GM19025 (cell line): ENCODE data around the gene DNPEP.

Experiments used
- ATAC-seq: cut with Tn5 transposase; IDR thresholded peaks from one replicate; pipeline ENCODE4 v1.9.1; 2021; ENCODE audit warnings: mild to moderate bottlenecking, low read depth, moderate library complexity; ENCODE audit not compliant: unreplicated experiment

DNPEP gene

DNA sequence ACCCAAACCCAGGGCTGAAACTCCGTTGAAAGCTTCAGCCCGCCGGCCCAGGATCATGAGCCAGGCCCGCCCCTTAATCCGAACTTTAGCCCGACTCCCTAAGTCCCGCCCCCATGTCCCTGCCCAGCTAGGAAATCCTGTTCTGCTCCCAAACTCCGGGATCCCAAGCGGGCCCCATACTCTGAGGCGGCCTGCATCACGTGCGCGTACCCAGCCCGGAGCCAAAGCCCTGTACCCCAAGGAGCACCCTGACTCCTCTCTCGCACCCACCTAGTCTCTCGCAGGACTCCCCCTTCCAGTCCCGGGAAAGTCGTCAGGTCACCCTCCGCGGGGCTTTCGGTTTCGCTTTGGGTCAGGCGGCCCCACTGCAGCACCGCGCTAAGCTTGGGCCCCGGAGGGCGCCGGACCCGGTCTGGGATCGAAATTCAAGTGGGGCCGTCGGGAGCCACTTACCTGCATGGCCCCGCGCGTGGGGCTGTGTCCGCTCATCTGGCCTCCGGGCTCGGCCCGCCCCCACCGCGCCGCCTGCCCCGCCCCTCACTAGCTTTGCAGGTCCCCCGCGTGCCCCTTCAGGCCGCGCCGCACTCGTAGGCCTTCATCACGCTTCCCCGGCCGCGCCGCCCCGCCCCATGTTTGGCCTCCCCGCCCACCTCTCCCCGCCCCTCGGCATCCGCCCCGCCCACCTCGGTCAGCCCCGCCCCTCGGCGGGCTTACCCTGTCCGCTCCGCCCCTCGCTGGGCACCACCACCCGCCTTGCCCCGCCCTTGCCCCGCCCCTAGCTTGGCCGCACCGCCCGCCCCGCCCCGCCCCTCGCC is at the start of gene DNPEP:
Gene DNPEP (minus strand): TSS at position 607 of the 815 bp plus-strand sequence. CDS start 118 bp downstream, at position 489.
- peak; percentile 59 for ATAC-seq

DNA sequence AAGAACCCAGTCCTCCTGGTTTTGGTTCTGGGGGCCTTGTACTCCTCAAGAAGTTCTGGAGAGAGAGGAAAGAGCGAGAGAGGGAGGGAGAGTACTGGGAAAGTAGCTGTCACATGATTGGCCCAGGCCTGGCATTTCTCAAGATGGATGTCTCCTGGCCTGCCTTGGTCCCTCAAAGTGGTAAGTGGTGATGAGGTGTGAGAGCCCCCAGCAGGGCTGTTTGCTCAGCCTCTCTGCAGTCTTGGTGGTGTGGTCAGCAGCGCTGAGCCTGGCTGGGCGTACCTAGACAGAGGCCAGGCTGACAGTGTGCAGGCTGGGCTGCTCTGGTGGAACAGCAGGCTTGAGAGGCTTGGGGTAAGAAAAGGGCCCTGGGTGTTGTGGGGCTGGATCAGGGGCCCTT is 49.4 kb upstream of the DNPEP start:
- no peak for ATAC-seq

DNA sequence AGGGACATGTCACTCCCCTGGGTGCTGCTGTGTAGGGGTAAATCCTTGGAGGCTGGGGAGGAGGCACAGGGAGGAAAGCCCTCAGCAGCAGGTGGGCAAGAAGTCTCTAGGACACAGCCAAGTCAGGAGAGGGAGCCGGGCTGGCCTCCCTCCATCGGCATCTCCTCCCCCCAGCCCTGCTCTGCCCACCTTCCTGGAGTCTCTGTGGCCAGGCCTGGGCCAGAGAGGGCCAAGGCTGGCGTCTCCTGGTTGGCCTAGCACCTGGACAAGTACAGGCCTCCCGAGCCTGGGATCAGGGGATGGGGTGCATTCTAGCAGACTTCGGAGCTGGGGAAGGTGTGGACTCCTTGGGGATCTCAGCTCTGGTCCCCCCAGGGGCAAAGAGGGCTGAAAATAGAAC is 48.8 kb upstream of the DNPEP start:
- ATAC-seq, result no peak

DNA sequence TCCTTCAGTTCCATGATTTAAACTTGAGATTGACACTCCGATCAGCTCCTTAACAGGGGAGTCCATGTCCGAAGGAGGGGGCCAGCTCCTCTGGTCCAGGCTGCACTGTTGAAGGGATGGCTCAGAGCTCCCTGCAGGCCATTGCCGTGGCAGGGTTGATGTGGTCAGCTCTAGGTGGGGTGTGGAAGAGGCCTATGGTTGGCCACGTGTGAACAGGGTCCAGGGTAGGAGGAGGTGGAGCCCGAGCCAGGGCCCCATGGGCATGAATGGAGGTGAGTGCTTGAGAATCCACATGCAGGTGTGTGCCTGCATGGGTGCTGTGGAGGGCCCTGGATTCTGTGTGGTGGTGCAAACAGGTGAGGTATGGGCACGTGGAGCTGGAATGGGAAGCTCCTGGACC is 48.0 kb upstream of the DNPEP start:
- no peak for ATAC-seq

DNA sequence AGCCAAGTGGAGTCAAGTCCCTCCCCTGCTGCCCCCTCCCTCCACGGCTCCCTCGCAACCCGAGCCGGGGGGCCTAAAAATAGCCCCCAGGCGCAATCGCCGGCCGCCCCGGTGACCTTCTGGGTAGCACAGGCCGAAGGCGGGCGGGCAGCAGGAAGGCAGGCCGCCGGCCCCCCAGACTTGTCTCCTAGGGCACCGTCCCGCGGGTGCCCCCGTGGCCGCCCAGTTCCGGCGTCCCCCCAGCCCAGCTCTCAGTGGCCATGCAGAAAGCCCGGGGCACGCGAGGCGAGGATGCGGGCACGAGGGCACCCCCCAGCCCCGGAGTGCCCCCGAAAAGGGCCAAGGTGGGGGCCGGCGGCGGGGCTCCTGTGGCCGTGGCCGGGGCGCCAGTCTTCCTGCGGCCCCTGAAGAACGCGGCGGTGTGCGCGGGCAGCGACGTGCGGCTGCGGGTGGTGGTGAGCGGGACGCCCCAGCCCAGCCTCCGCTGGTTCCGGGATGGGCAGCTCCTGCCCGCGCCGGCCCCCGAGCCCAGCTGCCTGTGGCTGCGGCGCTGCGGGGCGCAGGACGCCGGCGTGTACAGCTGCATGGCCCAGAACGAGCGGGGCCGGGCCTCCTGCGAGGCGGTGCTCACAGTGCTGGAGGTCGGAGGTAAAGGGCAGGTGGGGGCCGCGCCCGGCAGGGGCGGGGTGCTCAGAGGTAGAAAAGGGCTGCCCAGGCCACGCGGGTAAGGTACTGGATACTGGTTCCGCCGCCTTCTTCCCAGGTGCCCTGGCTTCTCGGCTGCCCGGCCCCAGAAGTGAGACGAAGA is 47.2 kb upstream of the DNPEP start, which contains the start of gene SPEG:
Gene SPEG (plus strand): TSS at position 126 of the 808 bp plus-strand sequence. CDS start 135 bp downstream, at position 261.
- ATAC-seq, result no peak

DNA sequence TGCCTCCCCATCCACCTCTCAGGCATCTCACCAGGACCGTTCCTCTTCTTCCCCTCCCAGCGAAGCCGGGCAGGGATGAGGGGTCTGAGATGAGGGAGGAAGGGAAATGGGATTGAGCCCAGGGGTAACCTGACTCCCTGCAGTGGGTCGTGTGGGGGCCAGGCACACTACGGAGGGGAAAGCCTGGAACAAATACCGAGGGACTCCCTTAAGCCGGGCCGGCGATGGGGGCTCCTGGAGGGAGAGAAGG is 46.7 kb upstream of the DNPEP start:
- ATAC-seq, result no peak

DNA sequence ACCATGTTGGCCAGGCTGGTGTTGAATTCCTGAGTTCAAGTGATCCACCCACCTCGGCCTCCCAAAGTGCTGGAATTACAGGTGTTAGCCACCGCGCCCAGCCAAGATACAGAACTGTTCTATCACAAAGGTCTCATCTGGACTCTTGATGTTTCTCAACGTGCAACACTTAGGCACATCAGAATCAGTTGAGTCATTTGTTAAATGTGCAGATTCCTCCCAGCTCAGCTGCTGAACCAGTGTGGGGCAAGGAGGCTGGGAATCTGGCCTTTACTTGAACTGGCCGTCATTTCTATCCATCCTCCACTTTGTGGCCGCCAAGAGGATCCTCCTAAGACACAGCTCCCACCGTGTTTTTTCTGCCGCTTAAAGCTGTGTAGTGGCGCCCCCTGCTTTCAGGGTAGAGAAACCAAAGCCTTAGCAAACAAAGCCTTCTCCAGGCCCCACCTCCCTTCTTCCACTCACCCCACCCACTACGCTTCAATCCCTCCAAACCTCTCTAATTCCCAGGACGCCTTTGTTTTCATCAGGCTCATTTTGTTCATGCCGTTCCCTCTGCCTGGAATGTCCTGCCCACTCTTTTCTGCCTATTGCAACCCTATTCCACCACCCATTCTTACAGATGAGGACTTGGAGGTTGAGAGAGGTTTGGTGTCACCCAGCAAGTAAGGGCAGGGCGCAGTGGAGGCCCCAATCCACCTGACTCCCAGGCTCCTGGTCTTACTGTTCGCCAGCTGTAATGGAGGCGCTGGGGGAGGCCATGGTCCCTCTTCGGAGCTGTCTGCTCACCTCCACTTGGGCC is 46.2 kb upstream of the DNPEP start:
- ATAC-seq, result no peak

DNA sequence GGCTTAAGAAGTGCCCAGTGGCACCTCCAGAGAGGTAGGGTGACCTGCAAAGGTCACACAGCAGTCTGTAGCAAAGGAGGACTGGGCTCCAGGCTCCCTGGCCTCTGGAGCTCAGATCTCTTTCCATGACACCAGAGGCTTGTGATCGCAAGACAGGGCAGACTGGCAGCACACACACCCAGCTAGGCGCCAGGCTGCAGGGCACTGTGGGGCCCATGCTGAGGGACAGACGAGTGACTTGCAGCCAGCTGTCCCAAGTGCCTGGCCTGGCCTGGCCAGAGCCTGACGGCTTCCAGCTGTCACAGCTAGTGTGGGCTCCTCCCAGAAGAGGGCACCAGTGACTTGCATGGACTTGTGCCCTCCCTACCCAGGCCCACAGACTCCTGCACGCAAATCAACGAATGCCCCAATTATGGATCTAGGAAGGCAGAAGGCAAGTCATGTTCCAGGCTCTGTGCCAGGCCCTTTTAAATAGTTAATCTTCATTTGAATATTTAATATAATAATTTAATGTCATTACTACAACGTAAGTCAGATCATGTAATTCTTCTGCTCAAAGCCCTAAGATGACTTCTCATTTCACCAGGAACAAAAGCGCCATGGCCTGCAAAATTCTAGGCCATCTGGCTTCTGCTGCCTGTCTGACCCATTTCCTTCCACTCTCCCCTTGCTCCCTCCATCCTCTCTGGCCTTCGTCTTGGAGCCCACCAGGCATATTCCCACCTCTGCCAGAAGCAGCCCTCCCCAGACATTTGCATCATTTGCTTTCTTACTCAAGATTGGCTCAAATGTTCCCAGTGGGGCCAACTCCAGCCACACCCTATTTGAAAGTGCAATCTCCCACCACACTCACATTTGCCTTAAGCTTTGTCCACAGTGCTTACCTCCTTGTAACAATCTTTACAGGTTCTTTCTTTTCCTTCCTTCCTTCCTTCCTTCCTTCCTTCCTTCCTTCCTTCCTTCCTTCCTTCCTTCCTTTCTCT is 43.2 kb upstream of the DNPEP start:
- ATAC-seq, result no peak

DNA sequence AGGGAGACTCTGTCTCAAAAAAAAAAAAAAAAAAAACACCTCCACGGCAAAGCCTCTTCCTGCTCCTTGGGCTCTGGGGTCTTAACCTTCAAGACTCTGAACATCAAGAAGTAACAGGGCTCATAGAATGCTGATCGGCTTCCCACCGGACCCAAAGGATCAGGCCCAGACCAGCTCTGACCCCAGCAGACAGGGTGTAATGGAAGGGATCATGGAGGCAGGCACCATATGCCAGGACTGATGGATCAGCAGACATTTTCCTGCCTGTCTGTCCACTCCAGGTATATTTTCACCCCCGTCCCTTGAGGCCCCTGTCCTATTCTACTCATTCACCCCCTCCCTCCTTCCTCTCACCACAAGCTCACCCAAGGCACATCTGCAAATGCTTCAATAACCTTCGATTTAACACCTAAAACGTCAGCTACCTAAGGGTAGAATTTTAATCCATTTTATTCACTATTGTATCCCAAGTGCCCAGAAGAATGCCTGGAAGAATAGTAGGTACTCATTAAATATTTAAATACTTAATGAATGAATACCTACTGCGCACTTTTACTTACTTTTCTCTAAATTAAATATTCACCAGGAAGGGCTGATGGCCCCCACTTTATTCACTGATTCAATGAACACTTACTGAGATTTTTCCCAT is 42.4 kb upstream of the DNPEP start:
- no peak for ATAC-seq

DNA sequence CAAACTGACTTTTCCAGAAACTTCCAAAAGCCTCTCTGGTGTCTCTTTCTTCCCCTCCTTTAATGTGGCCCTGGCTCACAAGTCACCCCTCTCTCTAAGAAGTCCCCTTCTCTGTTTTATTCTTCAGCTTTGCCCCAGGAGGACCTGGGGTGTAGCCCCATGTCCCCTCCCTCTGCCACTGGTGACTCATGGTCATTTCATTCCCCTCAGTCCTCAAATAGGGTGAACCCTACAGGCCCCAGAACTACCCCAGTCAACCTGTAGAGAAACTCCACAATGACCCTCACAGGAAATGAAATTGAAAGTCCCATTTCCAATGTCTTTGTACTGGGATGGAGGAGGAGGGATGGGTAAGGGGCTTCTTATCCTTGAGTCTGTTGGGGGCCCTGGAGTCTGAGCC is 40.8 kb upstream of the DNPEP start:
- no peak for ATAC-seq

DNA sequence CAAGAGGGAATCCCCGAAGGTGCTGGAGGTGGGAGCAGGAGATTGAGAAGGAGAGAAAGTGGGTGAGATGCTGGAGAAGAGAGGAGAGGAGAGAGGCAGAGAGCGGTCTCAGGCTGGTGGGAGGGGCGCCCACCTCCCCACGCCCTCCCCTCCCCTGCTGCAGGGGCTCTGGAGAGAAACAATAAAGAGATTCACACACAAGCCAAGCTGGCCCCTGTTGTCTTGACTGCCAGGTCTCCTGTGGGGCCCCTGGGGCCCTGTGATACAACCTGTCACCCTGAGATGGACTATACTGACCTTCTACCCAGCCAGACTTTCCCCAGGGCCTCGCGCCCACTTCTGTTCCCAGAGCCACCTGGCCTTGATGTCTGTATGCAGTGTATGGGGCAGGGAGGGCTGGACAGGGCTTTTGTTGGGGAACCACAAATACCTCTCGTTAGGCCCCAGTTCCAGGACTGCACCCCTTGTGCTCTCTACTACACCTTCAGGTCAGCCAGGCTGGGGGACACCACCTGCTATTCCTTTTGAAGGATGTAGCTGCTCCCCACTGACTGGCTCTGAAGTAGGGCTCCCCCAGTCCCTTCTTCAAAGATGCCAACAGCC is 38.9 kb upstream of the DNPEP start:
- no peak for ATAC-seq

DNA sequence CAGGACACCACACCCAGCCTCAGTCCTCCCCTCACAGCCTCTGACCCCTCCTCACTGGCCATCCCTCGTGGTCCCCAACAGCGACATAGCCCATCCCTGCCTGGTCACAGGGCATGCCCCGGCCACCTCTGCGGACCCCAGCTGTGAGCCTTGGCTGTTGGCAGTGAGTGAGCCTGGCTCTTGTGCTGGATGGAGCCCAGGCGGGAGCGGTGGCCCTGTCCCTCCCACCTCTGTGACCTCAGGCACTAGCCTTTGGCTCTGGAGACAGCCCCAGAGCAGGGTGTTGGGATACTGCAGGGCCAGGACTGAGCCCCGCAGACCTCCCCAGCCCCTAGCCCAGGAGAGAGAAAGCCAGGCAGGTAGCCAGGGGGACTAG is 38.3 kb upstream of the DNPEP start:
- no peak for ATAC-seq

DNA sequence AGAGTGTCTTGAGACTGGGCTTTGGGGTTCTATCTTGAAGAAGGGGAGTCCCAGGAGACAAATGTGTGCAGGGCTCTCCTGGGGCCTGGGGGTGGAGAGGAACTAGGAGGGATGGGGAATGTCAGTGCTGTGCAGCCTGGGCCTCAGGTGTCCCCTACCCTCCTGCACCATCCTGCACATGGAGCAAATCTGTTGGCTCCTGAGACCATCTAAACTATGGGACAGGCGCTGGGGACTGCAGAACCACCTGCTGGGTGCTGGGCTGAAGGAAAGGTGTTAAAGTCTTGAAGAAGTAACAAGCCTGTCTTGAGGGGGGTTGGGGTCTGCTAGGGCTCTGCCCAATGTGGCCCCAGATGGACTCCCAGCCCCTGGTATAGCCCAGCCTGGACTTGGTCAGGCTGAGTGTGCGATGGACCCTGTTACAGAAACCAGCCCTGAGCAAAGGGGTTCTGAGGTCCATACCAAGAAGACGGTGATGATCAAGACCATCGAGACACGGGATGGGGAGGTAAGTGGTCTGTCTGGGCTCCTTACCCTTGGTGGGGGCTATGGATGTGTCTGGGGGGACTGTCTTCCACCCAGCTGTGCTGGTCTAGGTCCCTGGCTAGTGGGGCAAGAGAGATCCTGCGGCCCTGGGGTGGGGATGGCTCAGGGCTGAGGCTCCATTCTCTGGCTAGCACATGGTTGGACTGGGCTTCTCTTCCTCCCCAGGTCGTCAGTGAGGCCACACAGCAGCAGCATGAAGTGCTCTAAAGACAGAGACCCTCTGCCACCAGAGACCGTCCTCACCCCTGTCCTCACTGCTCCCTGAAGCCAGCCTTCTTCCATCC is 37.7 kb upstream of the DNPEP start:
- no peak for ATAC-seq

DNA sequence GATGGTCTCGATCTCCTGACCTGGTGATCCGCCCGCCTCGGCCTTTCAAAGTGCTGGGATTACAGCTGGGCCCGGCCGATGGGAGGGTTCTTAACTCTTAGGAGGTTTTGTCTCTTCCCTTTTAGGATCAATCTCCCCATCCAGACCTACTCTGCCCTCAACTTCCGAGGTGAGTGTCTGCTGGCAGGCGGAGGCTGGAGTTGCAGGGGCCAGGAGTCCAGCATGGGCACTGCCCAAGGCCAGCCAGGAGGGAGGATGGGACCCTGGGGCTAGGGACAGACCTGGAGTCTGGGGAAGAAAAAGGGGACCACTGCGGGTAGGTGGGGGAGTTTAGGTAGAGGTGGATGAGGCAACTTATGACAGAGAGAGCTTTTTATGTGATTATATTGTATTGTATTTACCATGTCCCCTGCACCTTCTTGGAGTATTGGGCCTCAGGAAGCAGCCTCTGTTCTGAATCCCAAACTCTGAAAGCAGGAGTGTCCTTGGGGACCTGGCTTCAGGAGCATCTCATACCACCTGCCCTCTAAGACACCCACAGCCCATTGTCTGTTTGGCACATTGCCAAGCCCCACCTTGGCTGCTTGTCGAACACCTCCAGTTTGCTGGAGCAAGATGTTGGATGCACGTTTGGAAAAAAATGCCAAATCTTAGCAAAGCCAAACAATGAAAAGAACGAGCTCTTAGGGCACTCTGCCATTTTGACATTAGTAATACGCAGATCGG is 36.1 kb upstream of the DNPEP start:
- no peak for ATAC-seq

DNA sequence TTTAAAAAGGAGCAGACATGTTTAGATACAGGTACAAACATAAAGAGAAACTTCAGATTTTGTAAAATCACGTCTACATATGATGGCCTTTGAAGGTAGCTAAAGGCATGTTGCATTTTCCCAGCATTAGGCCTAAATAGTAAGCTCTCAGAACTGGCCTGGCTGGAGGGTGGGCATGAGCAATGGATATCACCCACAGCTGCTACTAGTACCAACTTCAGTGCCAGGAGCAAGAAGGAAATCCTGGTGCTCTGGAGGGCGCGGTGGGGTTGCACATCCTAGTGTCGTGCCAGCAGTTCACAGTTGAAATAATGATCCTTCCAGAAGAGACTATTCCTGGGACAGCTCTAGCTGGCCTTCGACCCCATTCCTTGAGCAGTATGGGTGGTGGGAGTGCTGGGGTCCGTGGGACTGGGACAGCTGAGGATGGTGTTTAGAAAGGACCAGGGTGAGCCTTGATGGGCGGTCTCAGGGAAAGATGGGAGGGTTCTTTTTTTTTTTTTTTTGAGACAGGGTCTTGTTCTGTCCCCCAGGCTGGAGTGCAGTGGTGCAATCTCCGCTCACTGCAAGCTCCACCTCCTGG is 35.3 kb upstream of the DNPEP start:
- ATAC-seq, result no peak

DNA sequence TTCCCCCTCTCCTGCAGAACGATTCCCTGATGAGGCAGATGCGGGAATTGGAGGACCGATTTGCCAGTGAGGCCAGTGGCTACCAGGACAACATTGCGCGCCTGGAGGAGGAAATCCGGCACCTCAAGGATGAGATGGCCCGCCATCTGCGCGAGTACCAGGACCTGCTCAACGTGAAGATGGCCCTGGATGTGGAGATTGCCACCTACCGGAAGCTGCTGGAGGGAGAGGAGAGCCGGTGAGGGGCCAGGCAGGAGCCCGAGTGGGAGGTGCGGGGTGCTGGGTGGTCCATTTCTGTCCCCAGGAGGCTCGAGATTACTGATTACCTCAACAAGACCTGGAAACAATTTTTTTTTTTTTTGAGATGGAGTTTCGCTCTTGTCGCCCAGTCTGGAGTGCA is 33.6 kb upstream of the DNPEP start:
- ATAC-seq, result no peak

DNA sequence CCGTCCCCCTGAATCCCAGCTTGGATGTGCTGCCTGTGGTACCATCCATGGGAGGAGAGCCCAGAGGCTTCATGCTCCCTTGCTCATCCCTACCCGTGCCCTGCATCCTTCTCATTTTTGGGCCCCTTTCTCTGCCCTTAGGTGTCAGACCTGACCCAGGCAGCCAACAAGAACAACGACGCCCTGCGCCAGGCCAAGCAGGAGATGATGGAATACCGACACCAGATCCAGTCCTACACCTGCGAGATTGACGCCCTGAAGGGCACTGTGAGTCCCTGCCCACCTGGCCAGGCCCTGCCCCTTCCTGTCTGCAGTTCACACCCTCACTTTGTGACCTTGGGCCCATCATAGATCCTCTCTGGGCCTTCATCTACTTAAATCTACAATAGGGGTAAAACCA is 33.0 kb upstream of the DNPEP start:
- no peak for ATAC-seq
